T-cell (primary cell): ENCODE measurements around the gene CRLF1. TPM values are rescaled to one million over a fixed set of nuclear protein-coding genes. Genes with fewer than 3 reads are reported as not detected.

Experiments used
- ATAC-seq, 4 experiments: fragments of 200-7000 bp in 3 of 4; fragments of 150-1000 bp in 1 of 4; cut with Tn5 transposase; replicated peaks in 1 of 4; 1 replicate in 3 of 4; 2 replicates in 1 of 4; pipeline ENCODE4 v1.10.0; 2021; ENCODE audit warnings: moderate library complexity in 3 of 4, mild to moderate bottlenecking in 2 of 4, moderate number of reproducible peaks in 1 of 4
- CTCF ChIA-PET, 2 donors: fragments of 300-600 bp; sonication (Branson Sonifier 250); formaldehyde crosslinking; loops; one replicate each; lab custom pipeline; 2022; ENCODE audit warnings: antibody characterized with exemption in 2 of 2; lab: Charles Lee
- POLR2A ChIA-PET, 2 donors: fragments of 300-600 bp; sonication (Branson Sonifier 250); formaldehyde crosslinking; loops; one replicate each; lab custom pipeline; 2022; ENCODE audit warnings: antibody characterized with exemption in 2 of 2; lab: Charles Lee
- DNase-seq, 35 experiments: peaks; one replicate each; pipeline versions ENCODE4 v3.0.0 to v3.0.0-alpha.2; 2013 to 2023
- H3K27ac ChIP-seq: one replicate; pipeline ENCODE4 v1.5.1; 2013; ENCODE audit warnings: low read length
- H3K27me3 ChIP-seq, 2 experiments: replicated peaks in 1 of 2; 1 replicate in 1 of 2; 2 replicates in 1 of 2; pipeline versions ENCODE4 v1.6.1 to v1.7.0; 2013; ENCODE audit warnings: low read length in 1 of 2, mixed read lengths in 1 of 2; ENCODE audit not compliant: control insufficient read depth in 2 of 2, insufficient read depth in 2 of 2; ENCODE audit errors: extremely low read depth in 1 of 2
- H3K36me3 ChIP-seq, 2 donors: 1 replicate in 1 of 2; 2 replicates in 1 of 2; pipeline versions ENCODE4 v1.6.1 to v1.7.0; 2013; ENCODE audit warnings: low read length in 1 of 2; ENCODE audit not compliant: control insufficient read depth in 2 of 2, insufficient read depth in 1 of 2; ENCODE audit errors: extremely low read depth in 1 of 2
- H3K4me1 ChIP-seq, 2 experiments: 1 replicate in 1 of 2; 2 replicates in 1 of 2; pipeline versions ENCODE4 v1.6.1 to v1.7.0; 2013; ENCODE audit warnings: low read length in 2 of 2, mixed read lengths in 1 of 2; ENCODE audit not compliant: insufficient read depth in 2 of 2, control insufficient read depth in 1 of 2; ENCODE audit errors: extremely low read depth in 1 of 2
- H3K4me3 ChIP-seq, 2 donors: 1 replicate in 1 of 2; 2 replicates in 1 of 2; pipeline versions ENCODE4 v1.5.1 to v1.7.0; 2013; ENCODE audit warnings: mild to moderate bottlenecking in 2 of 2, low read length in 1 of 2, moderate library complexity in 1 of 2; ENCODE audit not compliant: control insufficient read depth in 1 of 2; ENCODE audit errors: extremely low read depth in 1 of 2
- H3K9me3 ChIP-seq: 2 replicates; pipeline ENCODE4 v1.7.0; 2013
- H3K27ac Mint-ChIP-seq, 2 donors: one replicate each; pipeline ENCODE4 v1.8.0; 2020 to 2021; ENCODE audit warnings: mild to moderate bottlenecking in 2 of 2, mixed read lengths in 2 of 2
- H3K27me3 Mint-ChIP-seq, 2 donors: one replicate each; pipeline ENCODE4 v1.8.0; 2021 to 2022; ENCODE audit warnings: mixed read lengths in 2 of 2
- H3K36me3 Mint-ChIP-seq: one replicate; pipeline ENCODE4 v1.8.0; 2021; ENCODE audit warnings: mixed read lengths
- H3K4me1 Mint-ChIP-seq, 3 donors: one replicate each; pipeline ENCODE4 v1.8.0; 2020 to 2022; ENCODE audit warnings: mixed read lengths in 3 of 3, mild to moderate bottlenecking in 1 of 3
- H3K4me3 Mint-ChIP-seq, 3 donors: one replicate each; pipeline ENCODE4 v1.8.0; 2020 to 2022; ENCODE audit warnings: mild to moderate bottlenecking in 3 of 3, mixed read lengths in 3 of 3, moderate library complexity in 3 of 3
- H3K9me3 Mint-ChIP-seq, 3 donors: one replicate each; pipeline ENCODE4 v1.8.0; 2020 to 2022; ENCODE audit warnings: mixed read lengths in 3 of 3
- WGBS: methylation state at CpG from one replicate; pipeline ENCODE4 v1.1.5; 2013; ENCODE audit warnings: missing lambda C conversion rate; ENCODE audit not compliant: insufficient coverage; 5-methylcytosine and 5-hydroxymethylcytosine counted together
- total RNA-seq, 35 experiments: library from RNA in 6 of 35; stranded (reverse) in 6 of 35; fragments of 120-200 nt in 1 of 35; gene quantifications; one replicate each; pipeline versions ENCODE4 v1.2.1 to v1.2.4 and lab custom pipeline; 2013 to 2026

CRLF1 gene
- total RNA-seq, 5 donors from 2014 or later (not counting 1 experiment from before 2014, with no cell fraction given), result 0.56 to 0.73 TPM; not detected in 3

GRCh38 chr19:18637673-18638630 is 31.4 kb upstream of the CRLF1 start:
- POLR2A ChIA-PET, result no interaction called here
- peak overlapping the region; percentile 74 to 90 for H3K4me3 ChIP-seq
- H3K9me3 ChIP-seq, result no peaks in the 10 kb centered on the region
- H3K27ac Mint-ChIP-seq, result peak overlapping the region; percentile 75 to 88
- H3K27me3 ChIP-seq, result no peaks in the 10 kb centered on the region
- no peaks in the 10 kb centered on the region for H3K9me3 Mint-ChIP-seq
- H3K4me1 Mint-ChIP-seq, result peaks cover 32 to 39% (median 33%) of the 10 kb centered on the region in 3 donors
- DNase-seq (peak in 1 of 35 experiments; percentile 23), ATAC-seq (no peak)
- 94% methylated on average over 2 of the region's 3 CpGs for WGBS
- peak overlapping the region; percentile 82 to 84 (median 84) for H3K4me3 Mint-ChIP-seq
- no peaks in the 10 kb centered on the region for H3K36me3 Mint-ChIP-seq
- CTCF ChIA-PET, result no interaction called here
- H3K27me3 Mint-ChIP-seq, result no peaks in the 10 kb centered on the region
- H3K27ac ChIP-seq, result peak overlapping the region; percentile 88
- peaks cover 0 to 32% of the 10 kb centered on the region in 2 experiments for H3K4me1 ChIP-seq
- no peaks in the 10 kb centered on the region for H3K36me3 ChIP-seq

GRCh38 chr19:18636969-18637629 is 30.5 kb upstream of the CRLF1 start, which contains the start of gene KLHL26:
KLHL26 (plus strand) TSS chr19:18637028; CDS start chr19:18637055, 27 bp downstream.
- H3K4me3 ChIP-seq, result peak within 1 kb of the TSS; percentile 74 to 90
- H3K36me3 Mint-ChIP-seq, result no peaks in the 10 kb centered on the region
- no peak for ATAC-seq

GRCh38 chr19:18636183-18636968 is 29.8 kb upstream of the CRLF1 start:
- ChIA-PET POLR2A (no interaction called here), CTCF (no interaction called here)
- H3K27ac ChIP-seq, result peak overlapping the region; percentile 67
- Mint-ChIP-seq H3K4me3 (peak overlapping the region; percentile 82 to 84 (median 84)), H3K27me3 (no peaks in the 10 kb centered on the region), H3K4me1 (peaks cover 32 to 39% (median 33%) of the 10 kb centered on the region in 3 donors), H3K27ac (peak overlapping the region; percentile 73 to 91), H3K9me3 (no peaks in the 10 kb centered on the region), H3K36me3 (no peaks in the 10 kb centered on the region)
- H3K36me3 ChIP-seq, result no peaks in the 10 kb centered on the region
- ATAC-seq (peak; percentile 86 to 94 (median 92)), DNase-seq (peak; percentile 93 to 100 (median 97))
- peaks cover 0 to 32% of the 10 kb centered on the region in 2 experiments for H3K4me1 ChIP-seq
- H3K4me3 ChIP-seq, result peak overlapping the region in 1 of 2 donors; percentile 63
- WGBS, result under 1% methylated on average over 34 of the region's 44 CpGs
- no peaks in the 10 kb centered on the region for H3K9me3 ChIP-seq
- peaks cover 0 to 5% of the 10 kb centered on the region in 2 experiments for H3K27me3 ChIP-seq

More at GRCh38 chr19:18636969-18637629, 30.5 kb upstream of the CRLF1 start, which contains the start of gene KLHL26:
- peaks cover 0 to 32% of the 10 kb centered on the region in 2 experiments for H3K4me1 ChIP-seq
- 2% methylated on average over 45 of the region's 47 CpGs for WGBS
- peak in 1 of 35 experiments; percentile 16 for DNase-seq
- no peaks in the 10 kb centered on the region for H3K9me3 ChIP-seq
- no peaks in the 10 kb centered on the region for H3K27me3 Mint-ChIP-seq
- ChIA-PET POLR2A (no interaction called here), CTCF (no interaction called here)
- peaks cover 0 to 5% of the 10 kb centered on the region in 2 experiments for H3K27me3 ChIP-seq
- H3K4me1 Mint-ChIP-seq, result peaks cover 32 to 39% (median 33%) of the 10 kb centered on the region in 3 donors
- H3K9me3 Mint-ChIP-seq, result no peaks in the 10 kb centered on the region
- no peaks in the 10 kb centered on the region for H3K36me3 ChIP-seq
- peak within 1 kb of the TSS; percentile 75 to 91 for H3K27ac Mint-ChIP-seq
- peak within 1 kb of the TSS; percentile 88 for H3K27ac ChIP-seq
- peak within 1 kb of the TSS; percentile 82 to 84 (median 84) for H3K4me3 Mint-ChIP-seq

DNA sequence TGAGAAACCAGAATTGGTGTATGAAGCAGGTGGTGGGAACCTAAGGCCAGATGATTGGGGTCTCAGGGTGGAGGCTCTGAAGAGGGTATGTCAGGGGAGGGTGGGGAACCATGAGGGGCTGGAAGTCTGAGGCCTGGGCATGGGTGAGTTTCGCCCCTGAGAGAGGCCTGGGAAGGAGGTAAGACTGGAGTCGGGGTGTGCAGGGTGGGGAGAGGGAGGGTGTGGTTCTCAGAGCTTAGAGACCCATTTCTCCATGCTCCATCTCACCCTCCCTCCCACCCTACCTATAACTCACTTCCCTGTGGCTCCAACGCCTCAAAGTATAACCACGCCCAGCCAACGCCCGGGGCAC is 29.2 kb upstream of the CRLF1 start:
- Mint-ChIP-seq H3K9me3 (no peaks in the 10 kb centered on the region), H3K27me3 (no peaks in the 10 kb centered on the region), H3K4me3 (peak overlapping the region; percentile 82 to 84 (median 84)), H3K4me1 (peaks cover 32 to 39% (median 33%) of the 10 kb centered on the region in 3 donors), H3K36me3 (no peaks in the 10 kb centered on the region), H3K27ac (peak overlapping the region; percentile 1 to 91)
- Histone ChIP-seq H3K9me3 (no peaks in the 10 kb centered on the region), H3K27ac (no peak overlapping the region), H3K36me3 (no peaks in the 10 kb centered on the region), H3K27me3 (peaks cover 0 to 5% of the 10 kb centered on the region in 2 experiments), H3K4me3 (peak overlapping the region in 1 of 2 donors; percentile 63), H3K4me1 (peaks cover 0 to 32% of the 10 kb centered on the region in 2 experiments)
- ATAC-seq (no peak), DNase-seq (no peak)
- CTCF ChIA-PET, result no interaction called here
- WGBS, result 0% methylated on average over 4 of the region's 6 CpGs
- POLR2A ChIA-PET, result interaction anchor here in 1 of 2 donors (0.5 kb wide), 1 partner anchor 49 kb away, joined by 5 read pairs; no protein-coding TSS in a partner anchor

DNA sequence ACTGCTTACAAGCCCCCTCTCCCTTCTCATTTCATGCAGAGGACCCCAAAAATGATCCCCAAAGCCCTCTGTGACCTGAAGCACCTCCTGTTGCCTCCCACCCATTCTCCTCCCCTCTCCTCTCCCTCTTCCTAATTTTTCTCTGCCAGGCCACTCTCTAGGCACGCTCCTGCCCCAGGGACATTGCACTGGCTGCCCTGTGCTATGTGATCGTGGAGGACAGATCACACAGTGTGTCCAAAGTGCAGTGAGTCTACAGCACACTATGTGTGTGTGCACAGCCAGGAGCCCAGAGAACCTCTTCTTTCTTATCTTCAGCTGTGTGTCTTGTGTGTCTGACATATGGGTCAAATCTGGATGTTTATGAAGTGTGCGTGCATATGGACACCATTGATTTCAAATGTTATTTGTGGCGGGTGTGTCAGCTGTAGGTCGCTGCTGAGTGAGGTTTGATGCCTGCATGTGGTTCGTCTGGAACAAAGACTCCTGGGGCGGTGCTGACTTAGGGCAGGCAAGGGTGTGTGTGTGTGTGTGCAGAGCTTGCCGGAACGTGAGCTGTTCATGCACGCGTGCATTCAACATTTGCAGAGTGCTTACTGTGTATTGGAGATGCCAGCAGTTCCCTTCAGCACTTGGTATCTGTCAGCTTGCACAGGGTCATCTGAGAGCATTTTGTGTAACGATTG is 28.2 kb upstream of the CRLF1 start:
- no peak overlapping the region for H3K27ac ChIP-seq
- no peaks in the 10 kb centered on the region for H3K9me3 ChIP-seq
- DNase-seq (peak in 1 of 35 experiments; percentile 24), ATAC-seq (no peak)
- ChIA-PET POLR2A (interaction anchor here in 1 of 2 donors (0.5 kb wide), 1 partner anchor 58 kb away, joined by 6 read pairs; no protein-coding TSS in a partner anchor), CTCF (no interaction called here)
- Mint-ChIP-seq H3K4me3 (peak overlapping the region in 1 of 3 donors; percentile 73), H3K4me1 (peaks cover 31 to 38% (median 32%) of the 10 kb centered on the region in 3 donors), H3K27me3 (peaks cover under 1 to 1% of the 10 kb centered on the region in 2 donors), H3K36me3 (no peaks in the 10 kb centered on the region), H3K9me3 (no peaks in the 10 kb centered on the region), H3K27ac (peak overlapping the region in 1 of 2 donors; percentile 30)
- peaks cover 0 to 5% of the 10 kb centered on the region in 2 experiments for H3K27me3 ChIP-seq
- 48% methylated on average over 12 of the region's 12 CpGs for WGBS
- no peaks in the 10 kb centered on the region for H3K36me3 ChIP-seq
- no peak overlapping the region for H3K4me3 ChIP-seq
- peaks cover 0 to 32% of the 10 kb centered on the region in 2 experiments for H3K4me1 ChIP-seq
